Testis (tissue), 3 donors: Measurements from ENCODE around the gene TSPAN1. TPM values are rescaled to one million over a fixed set of nuclear protein-coding genes. Genes with fewer than 3 reads are reported as not detected.

Experiments used
- DNase-seq: peaks from one replicate; pipeline ENCODE4 v3.0.0-alpha.2; 2019
- H3K27ac ChIP-seq, 2 donors: fragments of 200-600 bp; sonication (generic); one replicate each; pipeline ENCODE4 v1.5.1; 2019
- H3K27me3 ChIP-seq: fragments of 200-600 bp; sonication (generic); one replicate; pipeline ENCODE4 v1.5.1; 2019
- H3K36me3 ChIP-seq: fragments of 200-600 bp; sonication (generic); one replicate; pipeline ENCODE4 v1.5.1; 2017; ENCODE audit warnings: low read depth; ENCODE audit errors: missing control alignments
- H3K4me1 ChIP-seq: fragments of 200-600 bp; sonication (generic); one replicate; pipeline ENCODE4 v1.5.1; 2019
- H3K4me3 ChIP-seq, 2 donors: fragments of 200-600 bp; sonication (generic); one replicate each; pipeline ENCODE4 v1.5.1; 2017 to 2019
- H3K9me3 ChIP-seq: fragments of 200-600 bp; sonication (generic); one replicate; pipeline ENCODE4 v1.5.1; 2017
- CTCF ChIP-seq, 3 experiments: fragments of 450-650 bp in 2 of 3; fragments of 200-600 bp in 1 of 3; sonication (generic) in 1 of 3; IDR thresholded peaks; one replicate each; pipeline ENCODE4 v1.5.1; 2016 to 2019; ENCODE audit warnings: antibody characterized with exemption in 3 of 3, mild to moderate bottlenecking in 2 of 3, moderate library complexity in 1 of 3
- POLR2A ChIP-seq: fragments of 450-650 bp; IDR thresholded peaks from one replicate; pipeline ENCODE4 v1.6.1; 2017; ENCODE audit warnings: antibody characterized with exemption, mild to moderate bottlenecking, moderate library complexity
- WGBS, 2 donors: methylation state at CpG; one replicate each; pipeline ENCODE4 v1.1.5; 2018; 5-methylcytosine and 5-hydroxymethylcytosine counted together
- intact Hi-C: fragments of 100-400 bp; cut with DNase I; formaldehyde crosslinking; loops from one replicate; pipeline ENCODE4 v1.15.1; 2023; ENCODE audit warnings: low total_unique reads
- polyA plus RNA-seq: library from polyadenylated mRNA; stranded (reverse); fragments of 350-450 nt; fragmentation: Illumina TruSeq; extraction: RNeasy Lipid Tissue Mini Kit (QIAGEN cat#74804); gene quantifications from one replicate; pipeline ENCODE4 v1.2.3, GENCODE V29; 2014; ENCODE audit warnings: low read depth, low replicate concordance; ENCODE audit not compliant: insufficient read depth
- total RNA-seq, 2 donors: library from RNA; depleted of rRNA; stranded (reverse); fragments of >200 nt; gene quantifications; one replicate each; pipeline ENCODE4 v1.2.3, GENCODE V29; 2016

The TSPAN1 gene
- total and polyA plus RNA-seq, 3 donors from 2014 or later, result 14.6 to 55.0 (median 34.7) TPM

GRCh38 chr1:46206399-46206798 is 31.5 kb downstream of the TSPAN1 start:
- Histone ChIP-seq H3K27ac (no peak overlapping the region), H3K4me1 (peaks cover 18% of the 10 kb centered on the region), H3K36me3 (no peaks in the 10 kb centered on the region), H3K4me3 (no peak overlapping the region), H3K9me3 (no peaks in the 10 kb centered on the region), H3K27me3 (no peaks in the 10 kb centered on the region)
- no peak for DNase-seq
- WGBS, 2 donors, result 83% methylated on average over 2 of the region's 2 CpGs
- intact Hi-C loops, result no loop called here
- TF ChIP-seq CTCF (IDR thresholded peaks at IDR 0.05) (no peak), POLR2A (no peak)

- intact Hi-C loops, result no loop called here
- no peak for DNase-seq
- Histone ChIP-seq H3K4me1 (peaks cover 6% of the 10 kb centered on the region), H3K9me3 (no peaks in the 10 kb centered on the region), H3K36me3 (no peaks in the 10 kb centered on the region), H3K27me3 (no peaks in the 10 kb centered on the region), H3K27ac (no peak overlapping the region), H3K4me3 (no peak overlapping the region)
- TF ChIP-seq POLR2A (no peak), CTCF (IDR thresholded peaks at IDR 0.05) (no peak)
- 93 to 97% methylated on average over 3 of the region's 3 CpGs for WGBS, 2 donors
Observed at GRCh38 chr1:46210561-46210960, 35.7 kb downstream of the TSPAN1 start.

GRCh38 chr1:46211051-46211450 is 36.2 kb downstream of the TSPAN1 start:
- no peak for TF ChIP-seq POLR2A
- no peak for TF ChIP-seq CTCF (IDR thresholded peaks at IDR 0.05)
- DNase-seq, result no peak
- Histone ChIP-seq H3K9me3 (no peaks in the 10 kb centered on the region), H3K4me3 (no peak overlapping the region), H3K27me3 (no peaks in the 10 kb centered on the region), H3K27ac (no peak overlapping the region), H3K36me3 (no peaks in the 10 kb centered on the region), H3K4me1 (peaks cover under 1% of the 10 kb centered on the region)
- intact Hi-C loops, result no loop called here
- 79% methylated on average over 2 of the region's 2 CpGs for WGBS, 2 donors

GRCh38 chr1:46215504-46215903 is 40.6 kb downstream of the TSPAN1 start:
- no peak overlapping the region for H3K4me3 ChIP-seq
- intact Hi-C loops, result no loop called here
- H3K36me3 ChIP-seq, result no peaks in the 10 kb centered on the region
- no peaks in the 10 kb centered on the region for H3K4me1 ChIP-seq
- no peak for DNase-seq
- no peaks in the 10 kb centered on the region for H3K9me3 ChIP-seq
- no peaks in the 10 kb centered on the region for H3K27me3 ChIP-seq
- no peak overlapping the region for H3K27ac ChIP-seq
- TF ChIP-seq CTCF (IDR thresholded peaks at IDR 0.05) (no peak), POLR2A (no peak)

GRCh38 chr1:46218443-46218842 is 43.6 kb downstream of the TSPAN1 start:
- TF ChIP-seq CTCF (IDR thresholded peaks at IDR 0.05) (no peak), POLR2A (no peak)
- DNase-seq, result no peak
- 91 to 93% methylated on average over 8 of the region's 8 CpGs for WGBS, 2 donors
- Histone ChIP-seq H3K4me1 (no peaks in the 10 kb centered on the region), H3K27me3 (no peaks in the 10 kb centered on the region), H3K27ac (no peak overlapping the region), H3K36me3 (no peaks in the 10 kb centered on the region), H3K4me3 (no peak overlapping the region), H3K9me3 (no peaks in the 10 kb centered on the region)
- intact Hi-C loops, result no loop called here
